ENCODE data around the gene SYMPK.
"Not testable (repeated sequence)": the region's sequence is repeated elsewhere in the genome, so short reads cannot be mapped to it uniquely, and the experiment has no call there.

The SYMPK gene

DNA sequence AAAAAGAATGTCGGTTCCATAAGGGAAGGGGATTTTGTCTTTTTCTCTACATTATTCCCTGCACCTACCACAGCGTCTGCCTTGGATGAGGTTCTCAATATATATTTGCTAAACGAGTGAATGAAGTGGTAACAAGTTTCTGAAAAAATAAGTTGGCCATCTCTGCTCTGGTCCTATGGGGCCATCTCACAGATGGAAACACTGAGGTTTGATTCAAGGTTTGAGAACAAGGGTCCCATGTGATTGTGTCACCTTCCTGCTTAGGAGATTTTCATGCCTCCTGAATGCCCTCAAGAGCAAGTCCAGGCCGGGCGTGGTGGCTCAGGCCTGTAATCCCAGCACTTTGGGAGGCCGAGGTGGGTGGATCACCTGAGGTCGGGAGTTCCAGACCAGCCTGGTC is 36.3 kb upstream of the SYMPK start:
- no peaks in the 10 kb centered on the region for H3K27me3 ChIP-seq (replicated peaks)
- H3K36me3 ChIP-seq (replicated peaks): peaks cover 14% of the 10 kb centered on the region
- in situ Hi-C loops (cut with HindIII; ENCODE audit: low pct_ligation_motif_present, low sequenced_read_pairs): no loop called here
- H3K4me3 ChIP-seq (ENCODE audit: low read depth, low read length): no peak overlapping the region
- DNase-seq: no peak
- no peak overlapping the region for H3K27ac ChIP-seq
- TF ChIP-seq CTCF (IDR thresholded peaks at IDR 0.05; ENCODE audit: low read depth, low read length, missing control alignments): no peak

GRCh38 chr19:45897261-45897812 is 34.4 kb upstream of the SYMPK start:
- no peak for DNase-seq
- peaks cover 14% of the 10 kb centered on the region for H3K36me3 ChIP-seq (replicated peaks)
- H3K27me3 ChIP-seq (replicated peaks): no peaks in the 10 kb centered on the region
- H3K4me3 ChIP-seq (ENCODE audit: low read depth, low read length): no peak overlapping the region
- in situ Hi-C loops (cut with HindIII; ENCODE audit: low pct_ligation_motif_present, low sequenced_read_pairs): no loop called here
- no peak for TF ChIP-seq CTCF (IDR thresholded peaks at IDR 0.05; ENCODE audit: low read depth, low read length, missing control alignments)
- H3K27ac ChIP-seq: no peak overlapping the region

DNA sequence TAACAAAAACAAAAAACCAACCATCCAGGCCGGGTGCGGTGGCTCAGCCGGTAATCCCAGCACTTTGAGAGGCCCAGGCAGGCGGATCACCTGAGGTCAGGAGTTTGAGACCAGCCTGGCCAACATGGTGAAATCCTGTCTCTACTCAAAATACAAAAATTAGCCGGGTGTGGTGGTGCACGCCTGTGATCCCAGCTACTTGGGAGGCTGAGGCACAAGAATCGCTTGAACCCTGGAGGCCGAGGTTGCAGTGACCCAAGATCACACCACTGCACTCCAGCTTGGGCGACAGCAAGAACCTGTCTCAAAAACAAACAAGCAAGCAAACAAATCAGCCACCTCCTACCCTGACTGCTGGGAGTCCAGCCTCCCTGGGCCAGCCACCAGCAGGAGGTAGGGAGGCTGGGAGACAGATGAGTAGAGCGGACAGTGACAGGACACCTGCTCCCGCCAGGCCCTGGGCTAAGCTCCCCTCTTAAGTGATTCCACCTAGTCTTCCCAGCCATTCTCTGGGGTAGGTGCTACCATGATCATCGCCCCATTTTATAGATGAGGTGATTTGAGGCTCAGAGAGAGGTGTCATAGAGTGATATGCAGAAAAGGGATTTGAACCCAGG is 33.1 kb upstream of the SYMPK start:
- H3K27ac ChIP-seq; H3K27me3 ChIP-seq (replicated peaks); H3K4me3 ChIP-seq (ENCODE audit: low read depth, low read length); in situ Hi-C loops (cut with HindIII; ENCODE audit: low pct_ligation_motif_present, low sequenced_read_pairs); DNase-seq: not testable (repeated sequence)
- H3K36me3 ChIP-seq (replicated peaks): peaks cover 14% of the 10 kb centered on the region

GRCh38 chr19:45895519-45895972 is 32.6 kb upstream of the SYMPK start:
- no peak for DNase-seq
- TF ChIP-seq CTCF (IDR thresholded peaks at IDR 0.05; ENCODE audit: low read depth, low read length, missing control alignments): no peak
- Histone ChIP-seq H3K27ac (no peak overlapping the region), H3K36me3 (replicated peaks) (peaks cover 12% of the 10 kb centered on the region), H3K4me3 (ENCODE audit: low read depth, low read length) (no peak overlapping the region), H3K27me3 (replicated peaks) (no peaks in the 10 kb centered on the region)
- in situ Hi-C loops (cut with HindIII; ENCODE audit: low pct_ligation_motif_present, low sequenced_read_pairs): no loop called here

- in situ Hi-C loops (cut with HindIII; ENCODE audit: low pct_ligation_motif_present, low sequenced_read_pairs): no loop called here
Measured at GRCh38 chr19:45890877-45891276, 27.9 kb upstream of the SYMPK start.

More at GRCh38 chr19:45890877-45891276, 27.9 kb upstream of the SYMPK start:
- Histone ChIP-seq H3K36me3 (replicated peaks) (no peaks in the 10 kb centered on the region), H3K4me3 (ENCODE audit: low read depth, low read length) (no peak overlapping the region), H3K27ac (no peak overlapping the region), H3K27me3 (replicated peaks) (no peaks in the 10 kb centered on the region)
- TF ChIP-seq CTCF (IDR thresholded peaks at IDR 0.05; ENCODE audit: low read depth, low read length, missing control alignments): no peak
- no peak for DNase-seq
